GM23338 (cell line): Measurements from ENCODE around the gene C1orf116.

Source experiments
- CTCF ChIP-seq, 2 experiments: fragments of 200-600 bp in 1 of 2; sonication (generic) in 1 of 2; conservative IDR thresholded peaks; 2 replicates each; pipeline versions ENCODE4 v1.5.1 to v1.6.1; 2016 to 2017; ENCODE audit warnings: antibody characterized with exemption in 2 of 2, low read depth in 2 of 2, mild to moderate bottlenecking in 2 of 2, moderate library complexity in 1 of 2
- ETS1 ChIP-seq: IDR thresholded peaks from 2 replicates; pipeline ENCODE4 v1.6.1; 2016; ENCODE audit warnings: antibody characterized with exemption
- EZH2 ChIP-seq: fragments of 200-600 bp; sonication (generic); IDR thresholded peaks from one replicate; pipeline ENCODE4 v1.8.0; 2017; ENCODE audit warnings: antibody characterized with exemption, mild to moderate bottlenecking, low read depth; ENCODE audit not compliant: unreplicated experiment
- EZH2phosphoT487 ChIP-seq: fragments of 200-600 bp; sonication (generic); IDR thresholded peaks from one replicate; pipeline ENCODE4 v1.8.1; 2018; ENCODE audit warnings: antibody characterized with exemption; ENCODE audit not compliant: unreplicated experiment
- NANOG ChIP-seq: IDR thresholded peaks from 2 replicates; pipeline ENCODE4 v1.6.1; 2016; ENCODE audit warnings: antibody characterized with exemption, borderline replicate concordance
- POLR2AphosphoS5 ChIP-seq: IDR thresholded peaks from 2 replicates; pipeline ENCODE4 v1.6.1; 2016; ENCODE audit warnings: antibody characterized with exemption, low read depth
- REST ChIP-seq: IDR thresholded peaks from one replicate; pipeline ENCODE4 v1.6.1; 2018; ENCODE audit warnings: antibody characterized with exemption; ENCODE audit not compliant: unreplicated experiment
- ZNF114 ChIP-seq: fragments of 250-450 bp; sonication (Bioruptor Pico); IDR thresholded peaks from 2 replicates; pipeline ENCODE4 v1.5.0; 2020; ENCODE audit warnings: mild to moderate bottlenecking, moderate library complexity

GRCh38 chr1:207031016-207031415, 1.5 kb downstream of the C1orf116 start:
- TF ChIP-seq REST: no peak
- no peak for TF ChIP-seq ETS1
- TF ChIP-seq CTCF (conservative IDR thresholded peaks at IDR 0.05; ENCODE audit: low read depth in 2 of 2): no peak
- TF ChIP-seq POLR2AphosphoS5: no peak
- TF ChIP-seq ZNF114 (CRISPR knock-in tag): no peak
- TF ChIP-seq EZH2: no peak
- TF ChIP-seq NANOG: no peak
- TF ChIP-seq EZH2phosphoT487: no peak
